ENCODE measurements around the gene NDUFV1.

DNA sequence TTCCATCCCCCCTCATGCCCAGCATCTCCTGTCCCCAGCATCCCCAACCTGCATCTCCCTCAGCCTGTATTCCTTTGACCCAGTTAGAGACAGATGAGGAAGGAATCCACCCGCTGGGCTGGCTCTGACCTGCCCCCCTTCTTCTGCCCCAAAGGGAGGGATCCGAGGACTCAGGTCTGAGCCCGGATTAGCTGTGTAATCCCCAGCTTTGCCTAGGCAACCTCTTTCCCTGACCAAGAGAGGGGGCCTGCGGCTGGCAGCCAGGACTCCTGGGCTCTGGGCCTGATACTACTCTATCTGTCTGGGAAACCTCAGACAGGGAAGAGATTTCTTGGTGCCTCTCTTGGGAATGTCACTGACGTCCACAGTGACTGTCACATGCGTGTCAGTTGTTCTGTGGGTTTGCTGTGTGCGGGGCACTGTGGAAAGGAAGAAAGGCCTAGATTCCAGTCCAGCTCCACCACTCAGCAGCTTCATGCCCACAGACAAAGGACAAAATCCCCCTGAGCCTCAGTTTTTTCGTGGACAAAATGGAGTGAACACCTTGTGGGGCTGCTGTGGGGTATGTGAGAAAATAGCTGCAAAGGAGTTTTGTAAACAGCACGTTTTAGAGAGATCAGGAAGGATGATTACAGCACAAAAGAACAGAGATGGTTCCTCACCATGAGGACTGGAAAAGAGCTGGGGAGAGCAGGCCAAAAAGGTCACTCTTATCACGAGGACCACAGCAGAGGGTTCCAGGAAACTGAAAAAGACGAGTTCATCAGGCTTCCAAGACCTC is 1.3 kb upstream of the NDUFV1 start:
- TF ChIP-seq POLR2A (IDR thresholded peaks at IDR 0.05; ENCODE audit: low read length) (no peak), GATA1 (IDR thresholded peaks at IDR 0.05; ENCODE audit: low read depth, low read length) (no peak)
